DMS79 treated with DMSO at 0.1 percent for 48 hours (cell line): ENCODE results near the gene DCTPP1.

Experiments used
- DNase-seq: peaks from one replicate; lab custom pipeline; 2025; lab: John Stamatoyannopoulos, UW

DCTPP1 gene

DNA sequence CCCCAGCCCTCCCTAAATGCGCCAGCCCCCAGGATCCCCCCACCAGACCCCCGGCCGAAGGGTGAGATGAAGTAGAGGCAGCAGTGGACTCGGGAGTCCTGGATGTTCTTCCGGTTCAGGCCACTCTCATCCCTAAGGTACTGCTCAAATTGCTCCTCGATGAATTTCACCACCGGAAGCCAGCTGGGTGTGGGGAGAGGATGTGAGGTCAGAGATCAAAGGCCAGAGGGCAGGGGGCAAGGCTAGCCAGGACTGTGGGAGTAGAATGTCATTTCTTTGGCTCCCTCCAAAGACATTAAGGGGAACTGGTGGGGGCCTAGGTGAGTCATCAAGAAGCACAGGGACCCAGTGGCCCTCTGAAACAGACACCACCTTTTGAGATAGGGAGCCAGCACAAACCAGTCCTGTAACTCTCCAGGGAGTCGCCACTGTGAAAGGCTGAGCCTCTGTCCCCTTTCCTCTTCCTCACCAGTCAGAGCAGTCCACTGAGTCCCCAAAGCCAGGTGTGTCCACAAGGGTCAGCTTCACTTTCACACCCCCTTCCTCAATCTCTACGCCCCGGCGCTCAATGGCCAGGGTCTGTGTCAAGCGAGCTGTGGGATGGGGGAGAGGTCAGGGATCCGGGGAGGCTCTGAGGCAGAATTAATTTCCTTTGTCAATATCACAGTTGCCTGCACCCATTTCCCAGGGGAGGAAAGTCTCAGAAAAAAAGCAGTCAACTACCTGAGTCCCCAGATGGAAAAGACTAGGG, 48.4 kb downstream of the DCTPP1 start:
- DNase-seq: no peak

DNA sequence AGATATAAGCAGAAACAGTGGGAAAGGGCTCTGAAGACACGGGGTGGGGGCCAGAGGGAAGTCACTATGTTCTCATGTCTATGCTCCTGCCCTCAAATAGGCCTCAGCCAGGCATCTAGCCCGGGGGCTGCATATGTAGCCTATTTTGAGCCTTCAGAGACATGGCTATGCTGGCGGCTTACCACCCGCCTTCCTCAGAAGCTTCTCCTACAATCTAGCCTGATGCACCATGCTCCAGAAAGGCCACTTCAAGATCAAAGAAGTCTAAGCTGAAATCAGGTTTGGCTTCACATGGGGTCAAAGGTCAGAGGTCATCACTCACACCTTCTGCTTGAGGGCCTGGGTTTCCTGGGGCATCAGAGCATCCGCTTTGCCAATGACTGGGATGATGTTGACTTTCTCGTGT, 49.0 kb downstream of the DCTPP1 start:
- no peak for DNase-seq

DNA sequence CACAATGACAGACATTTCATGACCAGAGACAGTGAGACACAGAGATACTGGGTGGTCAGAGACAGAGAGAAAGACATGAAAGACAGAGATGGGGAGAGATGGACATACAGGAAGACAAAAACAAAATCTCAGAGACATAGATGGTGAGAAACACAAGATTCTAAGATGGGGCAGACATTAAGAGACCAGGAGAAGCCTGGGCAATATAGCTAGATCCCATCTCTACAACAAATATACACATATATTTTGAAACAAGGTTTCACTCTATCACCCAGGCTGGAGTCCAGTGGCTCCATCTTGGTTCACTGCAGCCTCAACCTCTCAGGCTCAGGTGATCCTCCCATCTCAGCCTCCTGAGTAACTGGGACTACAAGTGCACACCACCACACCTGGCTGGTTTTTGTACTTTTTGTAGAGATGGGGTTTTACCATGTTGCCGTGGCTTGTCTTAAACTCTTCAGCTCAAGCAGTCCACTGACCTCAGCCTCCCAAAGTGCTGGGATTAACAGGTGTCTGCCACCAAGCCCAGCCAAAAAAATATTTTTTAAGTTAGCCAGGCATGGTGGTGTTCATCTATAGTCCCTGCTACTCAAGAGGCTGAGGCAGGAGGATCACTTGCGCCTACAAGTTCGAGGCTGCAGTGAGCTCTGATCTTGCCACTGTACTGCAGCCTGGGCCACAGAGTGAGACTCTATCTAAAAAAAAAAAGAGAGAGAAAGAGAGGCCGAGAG, 49.6 kb downstream of the DCTPP1 start:
- no peak for DNase-seq

DNA sequence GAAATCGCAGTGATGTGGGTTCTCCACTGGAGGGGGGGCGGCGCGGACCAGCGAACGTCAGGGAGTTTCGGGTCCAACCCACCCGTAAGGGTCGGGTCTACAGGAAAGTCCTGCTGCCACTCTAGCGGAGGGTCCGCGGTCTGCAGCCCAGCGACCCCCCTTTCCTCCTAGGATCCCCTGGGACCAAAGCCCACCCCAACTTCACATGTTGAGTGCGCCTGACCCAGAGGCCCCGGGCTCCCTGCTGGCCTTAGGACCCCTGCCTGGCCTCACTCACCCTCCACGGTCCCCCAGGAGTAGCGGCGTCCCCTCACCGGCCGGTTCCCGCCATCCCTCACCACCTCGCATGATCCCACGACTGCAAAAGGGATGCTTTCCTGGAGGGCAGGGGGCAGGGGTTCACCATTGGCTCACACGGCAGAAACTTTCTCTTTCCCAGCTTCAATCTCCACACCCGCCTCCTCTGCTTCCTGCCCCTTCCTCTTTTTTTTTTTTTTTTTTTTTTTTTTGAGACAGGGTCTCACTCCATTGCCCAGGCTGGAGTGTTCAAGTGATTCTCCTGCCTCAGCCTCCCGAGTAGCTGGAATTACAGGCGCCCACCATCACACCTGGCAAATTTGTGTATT, 50.6 kb downstream of the DCTPP1 start:
- no peak for DNase-seq

DNA sequence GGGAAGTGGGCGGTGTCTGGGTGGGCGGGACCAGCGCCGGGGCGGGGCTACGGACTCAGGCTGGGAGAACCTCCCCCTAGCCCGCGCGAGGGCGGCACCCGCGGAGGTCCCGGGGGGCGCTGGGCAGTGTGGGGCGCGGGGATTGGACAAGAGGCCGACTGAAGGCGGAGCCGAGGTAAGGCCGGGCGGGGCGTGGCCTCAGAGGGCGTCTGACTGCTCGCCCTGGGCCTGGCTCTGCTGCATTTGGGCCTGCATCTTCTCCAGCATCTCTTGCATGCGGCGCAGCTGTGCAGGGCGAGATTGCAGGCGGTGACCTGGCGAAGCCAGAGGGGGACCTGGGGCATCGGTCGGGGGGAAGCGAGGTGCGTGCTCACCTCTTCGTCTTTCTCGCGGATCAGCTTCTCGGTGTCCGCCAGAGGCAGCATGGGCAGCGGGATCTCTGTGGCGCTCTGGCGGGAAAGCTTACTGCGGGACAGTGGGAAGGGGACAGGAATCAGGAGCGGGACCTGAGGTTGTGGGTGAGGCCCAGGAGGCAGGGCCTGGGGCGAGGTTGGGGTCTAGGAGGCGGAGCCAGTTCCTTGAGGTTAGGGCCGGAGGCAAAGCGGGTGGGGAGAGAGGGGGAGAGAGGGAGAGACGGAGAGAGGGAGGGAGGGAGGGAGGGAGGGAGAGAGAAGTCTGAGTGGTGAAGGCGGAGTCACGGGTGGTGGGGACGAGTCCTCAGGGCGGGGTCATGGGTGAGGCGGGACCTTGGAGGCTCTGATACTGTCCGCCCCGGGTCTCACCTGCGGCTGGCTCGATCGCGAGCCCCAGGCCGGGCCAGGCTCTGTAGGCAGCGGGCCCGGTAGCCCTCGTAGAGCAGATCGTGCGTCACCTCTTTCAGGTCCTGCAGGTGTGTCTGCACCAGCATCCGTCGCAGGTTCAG, 51.3 kb downstream of the DCTPP1 start:
- peak; percentile 90 for DNase-seq

DNA sequence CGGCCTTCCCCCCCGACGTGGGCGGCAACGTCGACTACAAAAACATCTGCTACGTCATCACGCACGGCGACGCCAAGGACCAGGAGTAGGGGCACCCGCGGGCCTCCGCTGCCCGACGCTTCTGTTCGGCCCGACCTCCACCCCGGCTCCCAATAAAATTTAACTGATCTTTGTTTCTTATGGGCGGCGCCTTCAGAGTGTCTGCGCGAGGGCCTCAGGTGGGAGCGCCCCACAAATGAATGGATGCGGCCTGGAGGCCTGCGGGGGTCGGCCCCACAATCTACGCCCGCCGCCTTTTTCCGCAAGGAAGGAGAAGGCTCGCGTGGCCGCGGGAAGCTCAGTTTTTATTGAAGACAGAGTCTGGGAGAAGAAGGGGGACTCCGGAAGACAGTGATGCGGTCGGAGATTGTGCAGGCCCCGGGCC, 52.0 kb downstream of the DCTPP1 start:
- DNase-seq: peak; percentile 92

DNA sequence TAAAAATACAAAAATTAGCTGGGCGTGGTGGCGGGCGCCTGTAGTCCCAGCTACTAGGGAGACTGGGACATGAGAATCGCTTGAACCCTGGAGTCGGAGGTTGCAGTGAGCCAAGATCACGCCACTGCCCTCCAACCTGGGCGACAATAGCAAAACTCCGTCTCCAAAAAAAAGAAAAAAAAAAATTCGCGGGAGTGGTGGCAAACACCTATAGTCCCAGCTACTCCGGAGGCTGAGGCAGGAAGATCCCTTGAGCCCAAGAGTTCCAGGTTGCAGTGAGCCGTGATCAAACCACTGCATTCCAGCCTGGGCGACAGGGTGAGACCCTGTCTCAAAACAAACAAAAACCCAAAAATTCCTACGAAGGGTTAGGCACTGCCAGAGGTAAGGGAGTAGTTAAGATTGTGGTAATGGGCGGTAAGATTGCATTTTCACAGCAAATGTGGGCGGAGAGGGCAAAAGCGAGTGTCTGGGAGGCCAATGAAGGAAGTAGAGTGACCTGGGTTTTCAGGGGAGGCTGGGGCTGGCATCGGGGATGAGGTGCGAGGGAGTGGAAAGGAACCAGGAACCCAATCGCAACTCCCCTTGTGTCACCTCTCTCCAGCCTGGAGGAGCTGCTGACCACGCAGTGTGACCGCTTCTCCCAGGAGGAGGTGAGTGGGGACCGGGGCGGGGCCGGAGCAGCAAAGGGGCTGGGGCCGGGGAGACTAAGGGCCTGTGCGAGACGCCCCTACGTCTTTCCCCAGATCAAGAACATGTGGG, 52.6 kb downstream of the DCTPP1 start:
- peak; percentile 72 for DNase-seq

DNA sequence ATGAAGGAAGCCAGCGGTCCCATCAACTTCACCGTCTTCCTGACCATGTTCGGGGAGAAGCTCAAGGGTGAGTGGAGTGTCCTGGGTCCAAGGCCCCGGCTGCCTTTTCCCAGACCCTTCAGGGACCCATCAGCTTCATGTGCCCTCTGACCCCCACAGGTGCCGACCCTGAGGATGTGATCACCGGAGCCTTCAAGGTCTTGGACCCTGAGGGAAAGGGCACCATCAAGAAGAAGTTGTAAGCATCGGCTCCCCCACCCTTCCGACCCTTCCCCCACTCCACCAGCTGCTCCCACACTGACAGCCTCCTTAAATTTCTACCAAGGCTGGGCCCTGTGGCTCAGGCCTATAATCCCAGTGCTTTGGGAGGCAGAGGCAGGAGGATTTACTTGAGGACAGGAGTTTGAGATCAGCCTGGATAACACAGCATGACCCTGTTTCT, 53.3 kb downstream of the DCTPP1 start:
- DNase-seq: no peak

DNA sequence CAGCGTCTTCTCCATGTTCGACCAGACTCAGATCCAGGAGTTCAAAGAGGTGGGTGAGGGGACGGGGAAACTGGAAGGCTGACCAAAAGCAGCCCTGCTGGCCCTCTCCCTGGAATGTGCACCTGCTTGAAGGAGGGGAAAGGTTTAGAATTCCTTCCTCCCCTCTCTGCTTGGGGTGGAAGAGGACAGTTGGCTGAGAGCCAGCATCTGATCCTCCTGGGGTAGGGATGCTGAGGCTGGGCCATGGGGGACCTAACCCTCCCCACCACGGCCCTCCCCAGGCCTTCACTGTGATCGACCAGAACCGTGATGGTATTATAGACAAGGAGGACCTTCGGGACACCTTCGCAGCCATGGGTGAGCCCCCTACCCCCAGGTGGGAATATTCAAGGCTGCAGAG, 54.0 kb downstream of the DCTPP1 start:
- DNase-seq: no peak

DNA sequence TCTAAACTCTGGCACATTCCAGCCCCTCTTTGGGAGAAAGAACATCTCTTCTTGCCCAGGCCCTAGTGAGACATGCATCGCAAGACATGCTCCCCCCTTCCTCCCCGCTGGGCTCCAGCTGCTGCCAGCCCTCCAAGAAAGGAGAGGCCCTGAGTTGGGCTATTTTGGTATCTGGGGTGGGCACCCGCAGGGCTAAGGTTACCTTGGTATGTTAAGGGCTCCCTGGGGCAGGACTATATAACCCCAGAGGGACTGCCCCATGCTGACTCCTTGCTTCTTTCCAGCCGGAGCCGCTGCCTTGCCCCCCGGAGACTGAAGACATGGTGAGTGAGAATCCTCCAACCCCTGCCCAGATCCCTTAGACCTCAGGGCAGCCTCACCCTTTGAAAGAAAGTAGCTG, 55.3 kb downstream of the DCTPP1 start, which contains the start of gene MYL11:
Gene MYL11 (plus strand): TSS at position 265 of the 400 bp plus-strand sequence. CDS start 56 bp downstream, at position 321.
- no peak for DNase-seq
